H9 (cell line): ENCODE data around the gene NARS2. TPM values are rescaled to one million over a fixed set of nuclear protein-coding genes. Genes with fewer than 3 reads are reported as not detected.

Experiments
- DNase-seq: peaks from one replicate; pipeline ENCODE4 v3.0.0-alpha.2; 2017
- H2AFZ ChIP-seq: one replicate; pipeline ENCODE4 v1.6.1; 2013; ENCODE audit warnings: mild to moderate bottlenecking, low read length, control low read depth, moderate library complexity
- H2AK5ac ChIP-seq: 2 replicates; pipeline ENCODE4 v1.6.1; 2013; ENCODE audit warnings: low read length, control low read depth, mixed read lengths; ENCODE audit not compliant: insufficient read length
- H2BK120ac ChIP-seq: one replicate; pipeline ENCODE4 v1.6.1; 2013; ENCODE audit warnings: low read depth, mild to moderate bottlenecking, low read length, control low read depth, inconsistent platforms; ENCODE audit not compliant: poor library complexity, severe bottlenecking
- H2BK12ac ChIP-seq: 2 replicates; pipeline ENCODE4 v1.6.1; 2013; ENCODE audit warnings: low read length, control low read depth, mixed read lengths, low read depth; ENCODE audit not compliant: insufficient read length
- H2BK15ac ChIP-seq: 2 replicates; pipeline ENCODE4 v1.6.1; 2013; ENCODE audit warnings: low read depth, low read length, control low read depth
- H2BK20ac ChIP-seq: one replicate; pipeline ENCODE4 v1.6.1; 2013; ENCODE audit warnings: low read depth, mild to moderate bottlenecking, low read length, control low read depth, inconsistent platforms; ENCODE audit not compliant: poor library complexity, severe bottlenecking
- H2BK5ac ChIP-seq: 2 replicates; pipeline ENCODE4 v1.6.1; 2013; ENCODE audit warnings: low read length, control low read depth, mixed read lengths; ENCODE audit not compliant: insufficient read length
- H3K14ac ChIP-seq: 2 replicates; pipeline ENCODE4 v1.6.1; 2013; ENCODE audit warnings: low read length, control low read depth; ENCODE audit not compliant: insufficient read depth
- H3K18ac ChIP-seq: 2 replicates; pipeline ENCODE4 v1.6.1; 2013; ENCODE audit warnings: low read depth, mild to moderate bottlenecking, mixed read lengths, low read length, control low read depth; ENCODE audit not compliant: insufficient read length
- H3K23ac ChIP-seq: 2 replicates; pipeline ENCODE4 v1.6.1; 2013; ENCODE audit warnings: low read length, control low read depth, mixed read lengths, low read depth; ENCODE audit not compliant: insufficient read length
- H3K23me2 ChIP-seq: 2 replicates; pipeline ENCODE4 v1.6.1; 2013; ENCODE audit warnings: low read depth, mild to moderate bottlenecking, mixed read lengths, low read length, control low read depth; ENCODE audit not compliant: insufficient read length, poor library complexity, severe bottlenecking
- H3K27ac ChIP-seq: 2 replicates; pipeline ENCODE4 v1.5.1; 2013; ENCODE audit warnings: low read length, control low read depth, mixed read lengths, low read depth; ENCODE audit not compliant: insufficient read length
- H3K27me3 ChIP-seq: 2 replicates; pipeline ENCODE4 v1.6.1; 2013; ENCODE audit warnings: low read length, control low read depth, inconsistent platforms; ENCODE audit not compliant: insufficient read depth
- H3K4ac ChIP-seq: 2 replicates; pipeline ENCODE4 v1.6.1; 2013; ENCODE audit warnings: low read depth, mild to moderate bottlenecking, control low read depth, inconsistent platforms, low read length, moderate library complexity
- H3K4me1 ChIP-seq: 2 replicates; pipeline ENCODE4 v1.6.1; 2013; ENCODE audit warnings: low read length, control low read depth, inconsistent platforms; ENCODE audit not compliant: insufficient read depth
- H3K4me2 ChIP-seq: 2 replicates; pipeline ENCODE4 v1.6.1; 2013; ENCODE audit warnings: low read length, control low read depth, mixed read lengths; ENCODE audit not compliant: insufficient read length, insufficient read depth
- H3K56ac ChIP-seq: 2 replicates; pipeline ENCODE4 v1.6.1; 2013; ENCODE audit warnings: low read depth, mild to moderate bottlenecking, mixed read lengths, low read length, control low read depth; ENCODE audit not compliant: insufficient read length
- H3K79me1 ChIP-seq: 2 replicates; pipeline ENCODE4 v1.6.1; 2013; ENCODE audit warnings: low read depth, mild to moderate bottlenecking, moderate library complexity, low read length, control low read depth, inconsistent platforms; ENCODE audit not compliant: insufficient read depth, poor library complexity, severe bottlenecking
- H3K79me2 ChIP-seq: 2 replicates; pipeline ENCODE4 v1.6.1; 2013; ENCODE audit warnings: low read length, control low read depth, inconsistent platforms; ENCODE audit not compliant: insufficient read depth
- H3K9ac ChIP-seq: 2 replicates; pipeline ENCODE4 v1.6.1; 2013; ENCODE audit warnings: low read length, control low read depth, mixed read lengths; ENCODE audit not compliant: insufficient read length; ENCODE audit errors: extremely low read depth
- H3K9me3 ChIP-seq: one replicate; pipeline ENCODE4 v1.6.1; 2013; ENCODE audit warnings: low read depth, low read length, inconsistent platforms; ENCODE audit not compliant: control insufficient read depth
- H3T11ph ChIP-seq: one replicate; pipeline ENCODE4 v1.6.1; 2013; ENCODE audit warnings: mild to moderate bottlenecking, low read length, control low read depth, inconsistent platforms
- H4K20me1 ChIP-seq: one replicate; pipeline ENCODE4 v1.6.1; 2013; ENCODE audit not compliant: control insufficient read depth, insufficient read length, insufficient read depth
- H4K5ac ChIP-seq: 2 replicates; pipeline ENCODE4 v1.6.1; 2013; ENCODE audit warnings: low read depth, mild to moderate bottlenecking, mixed read lengths, low read length, control low read depth; ENCODE audit not compliant: insufficient read length
- H4K8ac ChIP-seq: replicated peaks from 2 replicates; pipeline ENCODE4 v1.6.1; 2013; ENCODE audit warnings: low read length, control low read depth, mixed read lengths, low read depth; ENCODE audit not compliant: insufficient read length
- H4K91ac ChIP-seq: 2 replicates; pipeline ENCODE4 v1.6.1; 2013; ENCODE audit warnings: low read depth, mild to moderate bottlenecking, moderate library complexity, mixed read lengths, low read length, control low read depth; ENCODE audit not compliant: insufficient read length
- H3K27ac Mint-ChIP-seq, 3 experiments: 2 replicates in 2 of 3; 3 replicates in 1 of 3; pipeline ENCODE4 v1.8.0; 2020 to 2021; ENCODE audit warnings: mixed read lengths in 3 of 3, mild to moderate bottlenecking in 1 of 3, moderate library complexity in 1 of 3
- H3K27me3 Mint-ChIP-seq: 2 replicates; pipeline ENCODE4 v1.8.0; 2021; ENCODE audit warnings: low read depth, mild to moderate bottlenecking, moderate library complexity, mixed read lengths
- H3K36me3 Mint-ChIP-seq, 3 experiments: 2 replicates in 2 of 3; 3 replicates in 1 of 3; pipeline ENCODE4 v1.8.0; 2020 to 2021; ENCODE audit warnings: low read depth in 3 of 3, mixed read lengths in 3 of 3; ENCODE audit not compliant: insufficient read depth in 1 of 3
- H3K4me1 Mint-ChIP-seq, 2 experiments: 2 replicates each; pipeline ENCODE4 v1.8.0; 2020; ENCODE audit warnings: mixed read lengths in 2 of 2
- H3K4me3 Mint-ChIP-seq, 2 experiments: 2 replicates in 1 of 2; 3 replicates in 1 of 2; pipeline ENCODE4 v1.8.0; 2020 to 2021; ENCODE audit warnings: mild to moderate bottlenecking in 2 of 2, mixed read lengths in 2 of 2, moderate library complexity in 1 of 2
- H3K9me3 Mint-ChIP-seq, 2 experiments: 2 replicates in 1 of 2; 3 replicates in 1 of 2; pipeline ENCODE4 v1.8.0; 2020; ENCODE audit warnings: mild to moderate bottlenecking in 2 of 2, mixed read lengths in 2 of 2, moderate library complexity in 1 of 2
- CTCF ChIP-seq: fragments of 200-600 bp; sonication (generic); conservative IDR thresholded peaks from 3 replicates; pipeline ENCODE4 v1.8.0; 2021; ENCODE audit warnings: antibody characterized with exemption, mild to moderate bottlenecking
- WGBS: extraction: QIAGEN DNeasy Blood & Tissue Kit; methylation state at CpG from one replicate; pipeline ENCODE4 v1.1.7; 2013; ENCODE audit warnings: missing lambda C conversion rate, low lambda C conversion rate, mixed read lengths; ENCODE audit not compliant: insufficient read length; ENCODE audit errors: extremely low coverage; 5-methylcytosine and 5-hydroxymethylcytosine counted together
- total RNA-seq: library from RNA; stranded (reverse); gene quantifications from 2 replicates; pipeline ENCODE4 v1.2.1, GENCODE V29; 2021

NARS2 gene
- total RNA-seq, 1 experiment from 2014 or later = 29.7 TPM

GRCh38 chr11:78541537-78541936, 33.1 kb downstream of the NARS2 start:
- no peak overlapping the region for H2BK12ac ChIP-seq
- H2BK5ac ChIP-seq = no peak overlapping the region
- no peak overlapping the region for H3T11ph ChIP-seq
- H2BK120ac ChIP-seq = no peak overlapping the region
- H4K91ac ChIP-seq = no peak overlapping the region
- H3K4ac ChIP-seq = no peak overlapping the region
- H2BK15ac ChIP-seq = no peak overlapping the region
- Mint-ChIP-seq H3K4me3 (no peak overlapping the region), H3K4me1 (no peaks in the 10 kb centered on the region; a peak in 1 of 4 replicates), H3K9me3 (no peaks in the 10 kb centered on the region; a peak in 2 of 5 replicates), H3K36me3 (peaks cover 18 to 36% (median 27%) of the 10 kb centered on the region in 3 experiments; a peak in 6 of 7 replicates), H3K27ac (no peak overlapping the region), H3K27me3 (no peaks in the 10 kb centered on the region)
- no CpG with 5 or more reads among the region's 3 CpGs for WGBS
- no peaks in the 10 kb centered on the region for H3K79me1 ChIP-seq
- H3K9me3 ChIP-seq = no peaks in the 10 kb centered on the region
- H3K23ac ChIP-seq = no peak overlapping the region
- no peaks in the 10 kb centered on the region for H3K4me1 ChIP-seq
- no peak overlapping the region for H3K18ac ChIP-seq
- H3K56ac ChIP-seq = no peak overlapping the region
- TF ChIP-seq CTCF = no peak
- H4K20me1 ChIP-seq = no peaks in the 10 kb centered on the region
- no peak for DNase-seq
- H3K27ac ChIP-seq = no peak overlapping the region
- no peak overlapping the region for H2BK20ac ChIP-seq
- no peak overlapping the region for H4K5ac ChIP-seq
- H3K14ac ChIP-seq = no peak overlapping the region
- H2AK5ac ChIP-seq = no peak overlapping the region
- H3K9ac ChIP-seq = no peak overlapping the region
- no peak overlapping the region for H3K4me2 ChIP-seq
- H2AFZ ChIP-seq = no peak overlapping the region
- 0 out of 2 replicates have a peak, but pooled peaks cover 2% of the 10 kb centered on the region for H3K79me2 ChIP-seq
- H3K23me2 ChIP-seq = no peaks in the 10 kb centered on the region
- H4K8ac ChIP-seq = no peak overlapping the region
- no peaks in the 10 kb centered on the region for H3K27me3 ChIP-seq
